Hippocampal formation (tissue), 2 donors: ENCODE data around the gene KDELR1.
"Not testable (repeated sequence)": the region's sequence is repeated elsewhere in the genome, so short reads cannot be mapped to it uniquely, and the experiment has no call there.

ENCODE experiments used
- DNase-seq, 2 donors: peaks; one replicate each; lab custom pipeline; 2025; lab: John Stamatoyannopoulos, UW

The KDELR1 gene

GRCh38 chr19:48397263-48398101, 6.1 kb upstream of the KDELR1 start:
- no peak for DNase-seq

GRCh38 chr19:48396824-48397176, 5.4 kb upstream of the KDELR1 start:
- no peak for DNase-seq

- DNase-seq: no peak
Measured at GRCh38 chr19:48396016-48396823, 4.9 kb upstream of the KDELR1 start.

GRCh38 chr19:48395499-48395898, 4.1 kb upstream of the KDELR1 start:
- no peak for DNase-seq

- DNase-seq: no peak
Measured at GRCh38 chr19:48395170-48395455, 3.8 kb upstream of the KDELR1 start.

- no peak for DNase-seq
Measured at GRCh38 chr19:48394331-48395169, 3.2 kb upstream of the KDELR1 start.

GRCh38 chr19:48393559-48394330, 2.4 kb upstream of the KDELR1 start, which contains the start of gene GRIN2D:
Gene GRIN2D, plus strand, starts transcription at chr19:48393668. Its CDS starts 4,725 bp downstream, at chr19:48398393.
- DNase-seq: no peak

- no peak for DNase-seq
Measured at GRCh38 chr19:48392860-48393558, 1.7 kb upstream of the KDELR1 start.

GRCh38 chr19:48392006-48392344, 624 bp upstream of the KDELR1 start:
- DNase-seq: not testable (repeated sequence)

- peak in 1 of 2 donors; percentile 52 for DNase-seq
Measured at GRCh38 chr19:48390188-48391099, 907 bp downstream of the KDELR1 start.

- DNase-seq: no peak
Measured at GRCh38 chr19:48386981-48387380, 4.4 kb downstream of the KDELR1 start.

- DNase-seq: no peak
Measured at GRCh38 chr19:48385461-48386087, 5.8 kb downstream of the KDELR1 start.

- DNase-seq: no peak
Measured at GRCh38 chr19:48382286-48382685, 9.1 kb downstream of the KDELR1 start.

GRCh38 chr19:48381178-48381950, 10.0 kb downstream of the KDELR1 start:
- DNase-seq: no peak

GRCh38 chr19:48379058-48379457, 12.3 kb downstream of the KDELR1 start:
- no peak for DNase-seq

- DNase-seq: no peak
Measured at GRCh38 chr19:48378194-48378570, 13.2 kb downstream of the KDELR1 start.

- DNase-seq: no peak
Measured at GRCh38 chr19:48373567-48373966, 17.8 kb downstream of the KDELR1 start.

- DNase-seq: no peak
Measured at GRCh38 chr19:48372904-48373303, 18.4 kb downstream of the KDELR1 start.

- not testable (repeated sequence) for DNase-seq
Measured at GRCh38 chr19:48371771-48372170, 19.6 kb downstream of the KDELR1 start.
